Endothelial cell of umbilical vein (primary cell): Measurements from ENCODE around the gene PIK3AP1. TPM values are rescaled to one million over a fixed set of nuclear protein-coding genes. Genes with fewer than 3 reads are reported as not detected.

Source experiments
- BruUV-seq: library from RNA; stranded (reverse); fragments of 400-500 nt; replicated peaks from 2 replicates; lab custom pipeline; 2021; lab: Mats Ljungman, UMichigan
- CTCF ChIA-PET: fragments of 300-600, 350-600 bp; sonication (Branson Sonifier 250); formaldehyde crosslinking; loops from one replicate; lab custom pipeline; 2021; ENCODE audit warnings: antibody characterized with exemption, inconsistent platforms; lab: Charles Lee
- POLR2A ChIA-PET: fragments of 300-600, 350-600 bp; sonication (Branson Sonifier 250); formaldehyde crosslinking; loops from one replicate; lab custom pipeline; 2021; ENCODE audit warnings: antibody characterized with exemption, inconsistent platforms; lab: Charles Lee
- DNase-seq: peaks from one replicate; pipeline ENCODE4 v3.0.0-alpha.2; 2011; ENCODE audit warnings: low read depth, low spot score
- FAIRE-seq: peaks from 2 replicates; lab custom pipeline; 2011; peaks lifted over from hg19 to GRCh38; lab: Jason Lieb, UNC
- H2AFZ ChIP-seq: 2 replicates; pipeline ENCODE4 v1.6.0; 2012; ENCODE audit warnings: low read depth, low read length, control low read depth, inconsistent platforms
- H3K27ac ChIP-seq: 2 replicates; pipeline ENCODE4 v1.5.1; 2011; ENCODE audit warnings: low read depth, mild to moderate bottlenecking, control low read depth, low read length, moderate library complexity; ENCODE audit not compliant: insufficient read depth
- H3K27me3 ChIP-seq, 2 experiments: 2 replicates each; pipeline versions ENCODE4 v1.6.0 to v1.6.1; 2011; ENCODE audit warnings: low read length in 2 of 2, mixed read lengths in 1 of 2; ENCODE audit not compliant: control insufficient read depth in 2 of 2, insufficient read depth in 2 of 2
- H3K36me3 ChIP-seq, 2 experiments: 2 replicates in 1 of 2; 3 replicates in 1 of 2; pipeline ENCODE4 v1.5.1; 2011; ENCODE audit warnings: low read length in 2 of 2, mild to moderate bottlenecking in 1 of 2, moderate library complexity in 1 of 2; ENCODE audit not compliant: control insufficient read depth in 2 of 2, insufficient read depth in 2 of 2; ENCODE audit errors: extremely low read depth in 1 of 2
- H3K4me1 ChIP-seq: 3 replicates; pipeline ENCODE4 v1.5.1; 2011; ENCODE audit warnings: mild to moderate bottlenecking, low read length; ENCODE audit not compliant: control insufficient read depth, insufficient read depth; ENCODE audit errors: extremely low read depth
- H3K4me2 ChIP-seq: 2 replicates; pipeline ENCODE4 v1.6.1; 2011; ENCODE audit warnings: low read length, control low read depth, mixed read lengths; ENCODE audit not compliant: insufficient read depth
- H3K4me3 ChIP-seq, 3 experiments: fragments of 200-600 bp in 1 of 3; sonication (generic), shearing (Covaris generic) in 1 of 3; replicated peaks in 1 of 3; 2 replicates each; pipeline ENCODE4 v1.5.1; 2011 to 2016; ENCODE audit warnings: control low read depth in 3 of 3, low read length in 3 of 3, mild to moderate bottlenecking in 2 of 3, inconsistent platforms in 1 of 3, low read depth in 1 of 3, moderate library complexity in 1 of 3; ENCODE audit not compliant: insufficient read depth in 1 of 3
- H3K79me2 ChIP-seq: 2 replicates; pipeline ENCODE4 v1.6.0; 2012; ENCODE audit warnings: low read length, inconsistent platforms; ENCODE audit not compliant: control insufficient read depth, insufficient read depth
- H3K9ac ChIP-seq: replicated peaks from 2 replicates; pipeline ENCODE3; 2011; ENCODE audit warnings: low read length, control low read depth; ENCODE audit not compliant: insufficient read depth; ENCODE audit errors: extremely low read depth
- H3K9me1 ChIP-seq: replicated peaks from 3 replicates; pipeline ENCODE4 v1.6.0; 2011; ENCODE audit warnings: mild to moderate bottlenecking, low read length; ENCODE audit not compliant: control insufficient read depth, insufficient read depth; ENCODE audit errors: extremely low read depth
- H3K9me3 ChIP-seq: replicated peaks from 2 replicates; pipeline ENCODE4 v1.5.1; 2012; ENCODE audit warnings: low read length, inconsistent platforms; ENCODE audit not compliant: control insufficient read depth, insufficient read depth
- H4K20me1 ChIP-seq: replicated peaks from 2 replicates; pipeline ENCODE3; 2011; ENCODE audit warnings: mild to moderate bottlenecking, low read length; ENCODE audit not compliant: control insufficient read depth, insufficient read depth; ENCODE audit errors: extremely low read depth
- CTCF ChIP-seq, 2 donors: IDR thresholded peaks; 1 replicate in 1 of 2; 2 replicates in 1 of 2; pipeline ENCODE4 v1.5.1; 2011; ENCODE audit warnings: low read length in 2 of 2, mild to moderate bottlenecking in 2 of 2, moderate library complexity in 2 of 2, control low read depth in 1 of 2, inconsistent platforms in 1 of 2, low read depth in 1 of 2; ENCODE audit not compliant: insufficient read depth in 1 of 2; ENCODE audit errors: extremely low read depth in 1 of 2
- EZH2 ChIP-seq: IDR thresholded peaks from 2 replicates; pipeline ENCODE4 v1.6.1; 2012; ENCODE audit warnings: borderline replicate concordance, low read depth, mild to moderate bottlenecking, moderate library complexity, low read length, inconsistent platforms; ENCODE audit not compliant: severe bottlenecking
- FOS ChIP-seq: IDR thresholded peaks from 2 replicates; pipeline ENCODE4 v1.6.1; 2011; ENCODE audit warnings: mild to moderate bottlenecking, low read length, moderate library complexity, borderline replicate concordance; ENCODE audit not compliant: insufficient read depth
- GATA2 ChIP-seq: IDR thresholded peaks from 2 replicates; pipeline ENCODE4 v1.7.0; 2011; ENCODE audit warnings: low read depth, mild to moderate bottlenecking, moderate library complexity, mixed read lengths, low read length; ENCODE audit not compliant: insufficient read length, insufficient read depth
- JUN ChIP-seq: IDR thresholded peaks from 2 replicates; pipeline ENCODE4 v1.6.1; 2011; ENCODE audit warnings: borderline replicate concordance, low read depth; ENCODE audit not compliant: insufficient read length, insufficient read depth
- MYC ChIP-seq: IDR thresholded peaks from one replicate; pipeline ENCODE4 v1.6.1; 2011; ENCODE audit warnings: mild to moderate bottlenecking, low read depth, low read length
- POLR2A ChIP-seq: IDR thresholded peaks from 2 replicates; pipeline ENCODE4 v1.6.1; 2012; ENCODE audit warnings: low read depth, mild to moderate bottlenecking, control low read depth, low read length
- POLR2AphosphoS5 ChIP-seq: IDR thresholded peaks from 2 replicates; pipeline ENCODE4 v1.6.1; 2012; ENCODE audit warnings: low read depth, mild to moderate bottlenecking, control low read depth, low read length, moderate library complexity; ENCODE audit not compliant: insufficient read depth
- dilution Hi-C: fragments of 300-500 bp; cut with MboI; formaldehyde crosslinking; loops from one replicate; pipeline ENCODE4 v1.15.0; 2019; ENCODE audit warnings: low sequenced_read_pairs; ENCODE audit not compliant: extremely low pct_ligation_motif_present
- intact Hi-C: fragments of 100-400 bp; cut with micrococcal nuclease; formaldehyde crosslinking; loops from one replicate; pipeline ENCODE4 v1.10.0; 2022
- polyA plus RNA-seq, 4 experiments: library from polyadenylated mRNA; depleted of rRNA in 3 of 4; stranded (reverse) in 3 of 4; unstranded in 1 of 4; fragments of >200 nt; gene quantifications; 2 replicates each; pipeline versions ENCODE4 v1.2.1 to v1.2.3, GENCODE V29; 2011 to 2012; ENCODE audit warnings: missing spikeins in 1 of 4
- total RNA-seq: library from RNA; stranded (reverse); gene quantifications from 2 replicates; pipeline ENCODE4 v1.2.3, GENCODE V29; 2021
- TF ChIP-seq, protein P1 (sequence below): IDR thresholded peaks from 2 replicates; pipeline ENCODE4 v1.6.1; 2011; ENCODE audit not compliant: insufficient read depth, insufficient read length

Gene PIK3AP1
- total and polyA plus RNA-seq, 2 donors (not counting 3 experiments of a cell fraction or from before 2014, with no cell fraction given), result 0.04 TPM; not detected in 1

DNA sequence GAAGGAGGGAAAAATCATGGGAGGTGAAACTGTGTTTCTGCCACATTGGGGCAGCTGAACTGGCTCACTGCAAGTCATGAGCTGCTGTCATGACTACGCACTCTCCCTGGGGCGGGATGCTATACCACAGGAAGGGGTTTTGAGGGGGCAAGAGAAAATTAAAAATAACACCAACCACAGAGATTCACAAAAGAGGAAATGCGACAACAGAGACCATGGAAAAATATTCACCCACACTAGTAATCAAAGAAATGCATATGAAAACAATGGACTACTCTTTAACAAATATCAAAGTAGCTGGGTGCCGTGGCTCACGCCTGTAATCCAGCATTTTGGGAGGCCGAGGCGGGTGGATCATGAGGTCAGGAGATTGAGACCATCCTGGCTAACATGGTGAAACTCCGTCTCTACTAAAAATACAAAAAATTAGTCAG is 68.3 kb downstream of the PIK3AP1 start:
- BruUV-seq, result no TSS peak
- POLR2A ChIA-PET, result no interaction called here

DNA sequence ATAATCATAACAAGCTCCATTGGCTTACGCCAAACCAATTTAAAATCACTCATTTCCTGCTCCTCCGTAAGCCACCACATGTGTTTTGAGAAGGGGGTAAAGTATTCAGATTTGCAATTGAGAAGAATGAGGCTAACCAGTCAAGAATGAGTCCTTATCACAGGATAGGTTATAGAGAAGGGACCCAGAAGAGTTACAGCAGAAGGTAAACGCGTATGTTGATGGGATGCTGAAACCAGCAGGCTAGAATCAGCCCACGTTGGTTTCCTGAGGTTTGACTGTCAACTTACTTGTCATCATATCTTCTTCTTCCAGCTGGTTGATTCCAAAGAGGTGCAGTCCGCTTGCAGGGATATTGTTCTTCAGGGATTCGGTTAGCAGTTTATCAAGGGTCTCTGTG is 69.4 kb downstream of the PIK3AP1 start:
- Histone ChIP-seq H3K27ac (no peak overlapping the region), H3K4me2 (no peak overlapping the region), H4K20me1 (no peaks in the 10 kb centered on the region), H2AFZ (no peak overlapping the region), H3K36me3 (no peaks in the 10 kb centered on the region), H3K9me1 (no peaks in the 10 kb centered on the region), H3K9me3 (no peaks in the 10 kb centered on the region), H3K4me3 (no peak overlapping the region), H3K79me2 (no peaks in the 10 kb centered on the region), H3K4me1 (no peaks in the 10 kb centered on the region), H3K27me3 (no peaks in the 10 kb centered on the region), H3K9ac (no peak overlapping the region)
- dilution Hi-C loops (no loop called here), intact Hi-C loops (no loop called here)
- FAIRE-seq (no peak), DNase-seq (no peak)
- BruUV-seq, result no TSS peak
- TF ChIP-seq POLR2AphosphoS5, result no peak
- no peak for TF ChIP-seq EZH2
- TF ChIP-seq CTCF (IDR thresholded peaks at IDR 0.05; ENCODE audit: extremely low read depth in 1 of 2, insufficient read depth in 1 of 2, low read depth in 1 of 2, low read length in 2 of 2), result no peak
- no peak for TF ChIP-seq JUN
- TF ChIP-seq POLR2A, result no peak
- TF ChIP-seq, protein P1, sequence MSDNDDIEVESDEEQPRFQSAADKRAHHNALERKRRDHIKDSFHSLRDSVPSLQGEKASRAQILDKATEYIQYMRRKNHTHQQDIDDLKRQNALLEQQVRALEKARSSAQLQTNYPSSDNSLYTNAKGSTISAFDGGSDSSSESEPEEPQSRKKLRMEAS, result no peak
- TF ChIP-seq MYC, result no peak
- no peak for TF ChIP-seq FOS
- TF ChIP-seq GATA2, result no peak
- CTCF ChIA-PET, result interaction anchor here (2.4 kb wide), 1 partner anchor 10 kb away, joined by 9 read pairs; no protein-coding TSS in a partner anchor
- POLR2A ChIA-PET, result no interaction called here

More for the DNA sequence above, 68.3 kb downstream of the PIK3AP1 start:
- Histone ChIP-seq H3K27ac (no peak overlapping the region), H3K4me2 (no peak overlapping the region), H3K36me3 (no peaks in the 10 kb centered on the region), H3K9me3 (no peaks in the 10 kb centered on the region), H4K20me1 (no peaks in the 10 kb centered on the region), H2AFZ (no peak overlapping the region), H3K4me1 (no peaks in the 10 kb centered on the region), H3K9ac (no peak overlapping the region), H3K4me3 (no peak overlapping the region), H3K9me1 (no peaks in the 10 kb centered on the region), H3K79me2 (no peaks in the 10 kb centered on the region), H3K27me3 (no peaks in the 10 kb centered on the region)
- TF ChIP-seq POLR2AphosphoS5, result no peak
- no peak for DNase-seq
- dilution Hi-C loops, result no loop called here
- FAIRE-seq, result no peak
- intact Hi-C loops, result no loop called here
- CTCF ChIA-PET, result interaction anchor here (1.1 to 2.4 kb wide), 2 partner anchors 9 to 11 kb away, joined by 3 to 9 read pairs; no protein-coding TSS in a partner anchor
